Measurements from ENCODE around the gene IFITM1.

The IFITM1 gene

DNA sequence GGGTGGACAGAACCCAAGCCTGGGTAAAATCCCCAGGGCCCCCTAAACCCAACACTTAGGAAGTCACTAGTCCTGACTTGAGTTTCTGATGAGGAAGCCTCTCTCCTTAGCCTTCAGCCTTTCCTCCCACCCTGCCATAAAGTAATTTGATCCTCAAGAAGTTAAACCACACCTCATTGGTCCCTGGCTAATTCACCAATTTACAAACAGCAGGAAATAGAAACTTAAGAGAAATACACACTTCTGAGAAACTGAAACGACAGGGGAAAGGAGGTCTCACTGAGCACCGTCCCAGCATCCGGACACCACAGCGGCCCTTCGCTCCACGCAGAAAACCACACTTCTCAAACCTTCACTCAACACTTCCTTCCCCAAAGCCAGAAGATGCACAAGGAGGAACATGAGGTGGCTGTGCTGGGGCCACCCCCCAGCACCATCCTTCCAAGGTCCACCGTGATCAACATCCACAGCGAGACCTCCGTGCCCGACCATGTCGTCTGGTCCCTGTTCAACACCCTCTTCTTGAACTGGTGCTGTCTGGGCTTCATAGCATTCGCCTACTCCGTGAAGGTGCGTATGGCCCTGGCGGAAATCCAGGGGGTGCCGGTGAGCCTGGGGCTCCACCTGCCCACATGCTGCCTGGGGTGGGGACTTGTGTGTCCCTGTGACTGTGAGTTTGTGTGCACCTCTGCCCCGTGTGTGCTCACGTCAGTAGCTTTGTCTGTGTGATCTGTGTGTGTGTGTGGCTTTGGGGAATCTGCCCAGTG, at the start of gene IFITM1:
TSS of gene IFITM1 (plus strand) at position 254 of the 767 bp plus-strand sequence. CDS start at position 385, 131 bp downstream.
- peak; percentile 67 for DNase-seq

DNA sequence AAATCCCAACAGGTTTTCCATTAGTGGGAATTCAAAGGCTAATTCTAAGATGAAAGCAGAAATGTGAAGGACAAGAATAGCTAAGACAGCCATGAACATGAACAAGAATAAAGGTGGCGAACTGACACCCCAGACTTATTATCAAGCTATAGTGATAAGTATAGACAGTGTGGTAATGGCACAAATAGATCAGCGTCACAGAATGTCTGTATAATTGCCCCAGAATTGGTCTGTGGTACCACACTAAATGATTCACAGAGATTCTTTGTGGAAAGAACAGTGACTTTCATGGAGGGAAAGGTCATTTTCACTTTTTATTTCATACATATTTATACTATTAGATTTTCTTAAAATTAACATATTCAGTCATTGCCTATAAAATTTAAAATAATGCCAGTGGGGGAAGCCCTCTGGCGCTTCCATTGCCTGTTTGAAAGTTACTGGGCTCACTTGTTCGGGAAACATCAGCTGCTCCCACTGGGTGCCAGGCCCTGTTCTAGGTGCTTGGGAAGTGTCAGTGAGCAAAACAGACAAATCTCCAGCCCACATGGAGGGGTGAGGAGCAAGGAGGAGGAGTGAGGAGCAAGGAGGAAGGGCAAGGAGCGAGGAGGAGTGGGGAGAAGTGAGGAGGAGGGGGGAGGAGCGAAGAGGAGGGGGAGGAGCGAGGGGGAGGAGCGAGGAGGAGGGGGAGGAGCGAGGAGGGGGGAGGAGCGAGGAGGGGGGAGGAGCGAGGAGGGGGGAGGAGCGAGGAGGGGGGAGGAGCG, 47.0 kb upstream of the IFITM1 start:
- DNase-seq: no peak

DNA sequence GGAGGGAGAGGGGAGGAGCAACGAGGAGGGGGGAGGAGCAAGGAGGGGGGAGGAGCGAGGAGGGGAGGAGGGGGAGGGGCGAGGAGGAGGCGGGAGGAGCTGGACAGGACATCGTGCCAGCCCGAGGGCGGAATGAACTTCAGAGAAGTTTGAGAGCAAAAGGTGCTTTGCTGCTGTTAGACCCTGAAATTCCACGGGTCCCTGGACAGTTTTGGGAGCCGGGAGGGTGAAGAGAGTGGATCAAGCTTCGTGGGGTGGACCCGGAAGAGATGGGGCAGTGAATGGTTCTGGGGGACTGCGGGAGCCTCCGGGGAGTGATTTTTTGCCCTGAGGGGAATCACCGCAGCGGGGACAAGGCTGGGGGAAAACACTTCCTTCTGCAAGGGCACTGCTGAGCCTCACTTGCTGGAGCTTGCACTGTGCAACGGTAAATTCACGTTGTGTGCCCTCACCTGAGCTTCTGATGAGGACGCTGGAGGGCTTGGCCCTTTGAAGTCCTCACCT, 46.3 kb upstream of the IFITM1 start:
- DNase-seq: peak; percentile 81

DNA sequence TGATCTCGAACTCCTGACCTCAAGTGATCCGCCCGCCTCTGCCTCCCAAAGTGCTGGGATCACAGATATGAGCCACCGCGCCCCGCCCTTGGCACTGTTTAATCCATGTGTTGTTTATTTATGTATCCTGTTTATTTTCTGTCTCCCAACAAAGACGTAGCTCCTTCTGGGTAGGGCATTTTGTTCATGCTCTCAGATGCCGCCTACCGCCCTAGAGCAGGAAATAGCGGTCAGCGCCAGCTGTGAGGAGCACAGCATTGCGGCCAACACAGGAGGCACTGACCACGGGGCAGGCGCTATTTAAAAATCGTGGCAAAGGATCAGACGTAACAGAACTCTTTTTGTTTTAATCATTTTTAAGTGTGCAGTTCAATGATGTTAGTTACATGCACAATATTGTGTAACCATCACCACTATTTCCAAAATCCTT, 45.1 kb upstream of the IFITM1 start:
- peak; percentile 88 for DNase-seq

DNA sequence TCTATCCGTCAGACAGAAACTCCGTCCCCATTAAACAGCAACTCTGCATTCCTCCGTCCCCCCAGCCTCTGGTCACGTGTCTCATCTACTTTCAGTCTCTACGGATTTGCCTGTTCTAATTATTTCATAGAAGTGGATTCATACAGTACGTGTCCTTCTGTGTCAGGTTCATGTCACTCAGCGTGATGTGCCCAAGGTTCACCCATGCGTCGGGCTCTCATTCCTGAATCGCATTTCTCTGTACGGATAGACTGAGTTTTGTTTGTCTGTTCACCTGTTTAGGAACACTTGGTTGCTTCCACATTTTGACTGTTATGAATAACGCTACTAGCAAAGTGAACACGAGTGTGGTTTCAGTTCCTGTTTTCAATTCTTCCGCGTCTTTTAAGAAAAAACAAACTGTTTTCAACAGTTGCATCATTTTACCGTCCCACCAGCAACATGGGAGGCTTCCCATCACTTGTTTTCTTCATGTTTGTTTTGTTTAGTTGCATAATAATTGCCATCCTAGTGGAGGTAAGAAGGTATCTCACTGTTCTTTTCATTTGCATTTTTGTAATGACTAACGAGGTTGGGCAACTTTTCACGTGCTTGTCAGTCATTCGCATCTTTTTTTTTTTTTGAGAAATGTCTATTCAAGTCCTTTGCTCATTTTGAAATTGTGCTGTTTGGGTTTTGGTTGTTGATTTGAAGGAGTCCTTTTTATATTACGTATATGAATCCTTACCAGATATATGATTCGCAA, 44.5 kb upstream of the IFITM1 start:
- DNase-seq: peak; percentile 81

DNA sequence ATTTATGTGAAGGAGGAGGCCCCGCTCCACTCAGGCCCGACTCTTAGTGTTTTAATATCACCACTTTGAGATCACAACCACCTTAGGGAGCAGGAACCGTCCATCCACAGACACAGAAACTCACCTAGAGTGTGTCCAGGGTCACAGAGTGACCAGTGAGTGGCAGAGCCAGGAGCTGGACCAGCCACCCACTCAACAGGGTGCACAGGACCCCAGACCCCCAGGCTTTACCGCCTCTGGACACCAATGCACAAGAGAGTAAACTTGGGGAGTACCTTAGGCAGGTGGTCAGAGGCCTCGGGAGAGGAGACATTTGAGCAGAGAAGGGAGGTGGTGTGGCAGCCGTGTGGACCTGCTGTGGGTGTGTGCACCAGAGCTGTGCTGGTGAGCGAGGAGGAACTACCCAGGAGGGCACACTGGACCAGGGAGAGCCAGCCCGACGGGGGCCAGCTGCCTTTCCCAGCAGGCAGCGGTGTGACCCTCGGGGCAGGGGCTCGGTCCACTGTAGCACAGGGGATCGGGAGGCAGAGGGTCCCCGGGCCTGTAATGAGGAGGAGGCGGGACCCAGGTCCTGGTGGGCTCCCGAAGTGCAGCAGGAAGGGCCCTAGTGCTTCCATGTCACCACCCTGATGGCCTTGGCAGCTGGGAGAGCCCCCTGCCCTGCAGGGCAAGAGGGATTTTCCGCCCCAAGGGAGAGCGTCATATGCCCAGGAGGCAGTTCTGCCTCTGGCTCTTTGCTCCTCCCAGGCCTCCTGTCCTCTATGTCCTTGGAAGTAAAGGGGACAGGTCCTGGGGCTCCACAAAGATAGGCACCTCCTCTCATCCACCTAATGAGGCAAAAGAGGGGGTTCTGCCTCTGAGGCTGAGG, 43.2 kb upstream of the IFITM1 start:
- no peak for DNase-seq

DNA sequence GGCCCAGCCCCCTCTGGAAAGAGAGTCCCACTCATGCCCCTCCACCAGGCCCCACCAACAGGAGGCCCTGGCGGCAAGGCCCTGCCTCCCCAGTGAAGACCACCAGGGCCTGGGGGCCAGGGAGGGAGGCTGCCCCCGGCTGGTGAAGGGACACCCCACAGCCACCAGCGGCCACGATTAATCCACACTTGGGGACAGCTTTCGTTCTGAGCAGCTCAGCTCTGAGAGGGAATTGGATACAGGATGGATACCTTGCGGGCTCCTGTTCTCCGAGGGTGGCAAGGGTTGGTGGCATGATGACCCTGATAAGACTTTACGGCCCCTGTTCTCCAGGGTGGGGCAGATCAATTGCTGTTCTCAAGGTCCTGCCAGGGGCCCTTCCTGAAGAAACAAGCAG, 42.5 kb upstream of the IFITM1 start:
- DNase-seq: no peak

DNA sequence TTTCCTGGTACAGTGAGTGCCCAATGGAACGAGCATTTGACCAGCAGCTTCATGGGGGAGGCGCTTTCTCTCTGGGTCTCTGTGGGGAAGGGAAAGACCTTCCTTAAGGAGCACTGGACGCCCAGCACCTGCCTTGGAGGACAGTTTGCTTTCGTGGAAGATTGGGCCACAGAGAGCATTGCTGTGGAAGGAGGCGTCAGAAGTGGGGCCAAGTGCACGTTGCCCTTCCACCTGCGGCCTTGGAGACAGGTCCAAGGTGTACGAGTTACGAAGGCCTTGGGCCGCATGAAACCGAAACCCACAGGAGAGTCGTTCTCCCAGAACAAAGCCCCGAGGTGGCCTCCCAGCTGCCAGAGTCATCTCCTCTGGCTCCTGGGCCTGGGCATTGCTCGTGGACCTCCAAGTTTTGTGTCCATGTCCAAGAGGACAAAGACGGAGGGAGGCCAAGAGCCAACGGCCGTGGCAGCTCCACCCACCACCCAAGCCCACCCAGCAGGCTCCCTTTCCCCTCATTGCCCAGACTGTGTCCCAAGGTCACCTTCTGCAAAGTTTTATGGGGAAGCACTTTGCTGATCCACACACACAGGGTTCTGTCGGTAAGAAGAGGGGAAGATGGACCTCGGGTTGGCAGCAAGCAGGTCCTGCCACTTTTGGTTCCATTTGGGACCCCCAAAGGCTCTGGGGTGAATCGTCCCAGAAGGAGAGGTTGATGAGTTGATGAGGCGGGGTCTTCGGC, 41.5 kb upstream of the IFITM1 start:
- no peak for DNase-seq

DNA sequence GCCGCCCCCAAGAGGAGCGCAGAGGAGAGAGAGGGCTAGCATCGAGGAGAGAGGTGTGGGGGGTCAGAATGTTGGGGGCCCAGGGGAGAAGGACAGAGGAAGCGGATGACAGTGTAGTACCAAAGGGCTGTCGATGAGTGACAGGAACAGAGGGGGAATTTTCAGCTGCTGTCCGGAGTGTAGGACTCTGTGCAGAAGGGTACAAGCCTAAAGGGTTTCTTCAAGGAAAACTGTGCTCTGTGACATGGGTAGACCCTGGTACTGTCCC, 41.0 kb upstream of the IFITM1 start:
- DNase-seq: no peak

DNA sequence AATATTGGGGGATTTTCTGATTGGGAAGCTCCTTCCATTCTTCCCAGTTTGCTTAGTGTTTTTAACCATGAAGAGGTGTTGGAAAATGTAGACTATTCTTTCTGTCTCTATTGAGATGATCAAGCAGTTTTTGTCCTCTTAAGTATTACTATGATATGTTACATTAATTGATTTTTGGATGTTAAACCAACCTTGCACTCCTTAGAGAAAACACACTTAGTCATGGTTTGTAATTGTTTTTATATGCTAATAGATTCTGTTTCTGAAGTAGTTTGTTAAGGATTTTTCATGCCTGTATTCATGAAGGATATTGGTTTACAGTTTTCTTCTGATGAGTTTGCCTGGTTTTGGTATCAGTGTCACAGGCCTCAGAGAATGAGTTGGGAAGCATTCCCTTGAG, 37.6 kb upstream of the IFITM1 start:
- DNase-seq: no peak

DNA sequence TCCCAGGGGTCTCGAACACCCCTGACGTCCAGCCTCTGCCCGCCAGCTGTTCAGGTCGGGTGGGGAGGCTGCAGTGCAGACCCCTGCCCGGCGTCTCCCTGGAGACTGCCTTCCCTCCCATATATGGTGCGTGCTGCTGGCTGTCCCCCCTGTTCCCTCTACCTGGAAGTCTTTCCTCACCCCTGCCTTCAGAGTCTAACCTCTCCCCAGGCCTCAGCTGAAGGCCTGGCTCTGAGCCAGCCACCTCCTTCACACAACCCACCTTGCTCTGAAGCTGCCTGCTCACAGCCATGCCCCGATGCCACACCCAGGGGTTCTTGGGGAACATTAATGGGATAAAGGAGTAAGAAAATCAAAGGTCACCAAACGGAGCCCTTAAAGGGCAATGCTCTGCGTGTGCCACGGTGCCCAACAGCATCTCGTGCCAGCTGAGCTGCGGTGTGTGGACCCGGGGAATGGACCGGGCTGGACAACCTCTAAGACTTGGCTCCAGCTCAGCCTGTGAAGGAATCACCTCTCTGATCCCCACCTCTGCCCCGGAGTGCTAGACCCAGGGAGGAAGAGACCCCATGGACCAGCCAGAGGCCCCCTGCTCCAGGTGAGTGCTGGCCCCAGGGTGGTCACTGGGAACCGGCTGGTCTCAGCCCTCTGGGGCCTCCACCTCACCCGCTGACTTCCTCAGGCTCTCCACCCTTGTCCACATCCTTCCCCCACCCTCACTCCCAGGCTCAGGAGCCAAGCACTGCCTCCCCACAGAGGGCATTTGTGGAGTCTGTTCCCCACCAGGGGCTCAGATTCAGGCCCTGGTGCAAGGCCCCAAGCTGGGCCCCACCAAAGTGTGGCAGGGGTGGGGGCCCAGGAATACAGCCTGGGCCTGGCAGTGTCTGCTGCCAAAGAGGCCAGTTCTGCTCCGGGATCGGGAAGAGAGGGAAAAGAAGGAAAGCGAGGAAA, 35.6 kb upstream of the IFITM1 start, which contains the start of gene NLRP6:
TSS of gene NLRP6 (plus strand) at position 407 of the 951 bp plus-strand sequence. CDS start at position 570, 163 bp downstream.
- DNase-seq: no peak

DNA sequence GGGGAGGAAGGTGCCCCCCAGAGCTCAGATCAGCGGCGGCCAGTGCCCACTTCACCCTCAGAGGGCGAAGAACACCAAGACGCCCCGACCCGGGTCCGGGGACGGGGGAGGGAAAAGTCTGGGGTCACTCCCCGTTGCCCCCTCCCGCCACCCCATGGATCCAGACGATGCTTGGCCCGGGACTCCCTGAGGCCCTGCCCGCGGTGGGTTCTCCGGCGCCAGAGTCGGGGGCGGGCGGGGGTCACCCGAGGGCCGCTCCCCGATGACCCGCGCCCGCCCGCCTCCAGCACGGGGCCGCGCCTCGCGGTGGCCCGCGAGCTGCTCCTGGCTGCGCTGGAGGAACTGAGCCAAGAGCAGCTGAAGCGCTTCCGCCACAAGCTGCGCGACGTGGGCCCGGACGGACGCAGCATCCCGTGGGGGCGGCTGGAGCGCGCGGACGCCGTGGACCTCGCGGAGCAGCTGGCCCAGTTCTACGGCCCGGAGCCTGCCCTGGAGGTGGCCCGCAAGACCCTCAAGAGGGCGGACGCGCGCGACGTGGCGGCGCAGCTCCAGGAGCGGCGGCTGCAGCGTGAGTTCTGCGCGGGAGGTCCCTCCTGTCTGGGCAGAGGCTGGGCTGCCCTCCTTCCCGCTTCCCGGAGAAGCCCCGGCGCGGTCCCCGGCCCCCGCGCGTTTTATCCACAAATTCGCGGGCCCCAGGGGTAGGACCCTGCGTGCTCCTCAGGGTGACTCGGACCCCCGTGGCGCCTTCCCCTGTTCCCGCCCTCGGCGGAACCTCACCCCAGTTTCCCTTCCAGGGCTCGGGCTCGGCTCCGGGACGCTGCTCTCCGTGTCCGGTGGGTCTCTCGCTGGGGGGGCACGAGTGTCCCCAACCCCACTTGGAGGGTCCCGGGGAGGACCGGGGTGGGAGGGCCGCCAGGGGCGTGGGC, 34.5 kb upstream of the IFITM1 start:
- DNase-seq: no peak

DNA sequence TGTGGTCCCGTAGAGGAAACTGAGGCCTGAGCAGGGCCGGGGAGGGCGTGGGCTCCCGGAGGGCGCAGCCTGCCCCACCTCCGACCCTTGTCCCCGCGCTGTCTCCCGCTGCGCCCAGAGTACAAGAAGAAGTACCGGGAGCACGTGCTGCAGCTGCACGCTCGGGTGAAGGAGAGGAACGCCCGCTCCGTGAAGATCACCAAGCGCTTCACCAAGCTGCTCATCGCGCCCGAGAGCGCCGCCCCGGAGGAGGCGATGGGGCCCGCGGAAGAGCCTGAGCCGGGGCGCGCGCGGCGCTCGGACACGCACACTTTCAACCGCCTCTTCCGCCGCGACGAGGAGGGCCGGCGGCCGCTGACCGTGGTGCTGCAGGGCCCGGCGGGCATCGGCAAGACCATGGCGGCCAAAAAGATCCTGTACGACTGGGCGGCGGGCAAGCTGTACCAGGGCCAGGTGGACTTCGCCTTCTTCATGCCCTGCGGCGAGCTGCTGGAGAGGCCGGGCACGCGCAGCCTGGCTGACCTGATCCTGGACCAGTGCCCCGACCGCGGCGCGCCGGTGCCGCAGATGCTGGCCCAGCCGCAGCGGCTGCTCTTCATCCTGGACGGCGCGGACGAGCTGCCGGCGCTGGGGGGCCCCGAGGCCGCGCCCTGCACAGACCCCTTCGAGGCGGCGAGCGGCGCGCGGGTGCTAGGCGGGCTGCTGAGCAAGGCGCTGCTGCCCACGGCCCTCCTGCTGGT, 33.7 kb upstream of the IFITM1 start:
- peak; percentile 67 for DNase-seq

DNA sequence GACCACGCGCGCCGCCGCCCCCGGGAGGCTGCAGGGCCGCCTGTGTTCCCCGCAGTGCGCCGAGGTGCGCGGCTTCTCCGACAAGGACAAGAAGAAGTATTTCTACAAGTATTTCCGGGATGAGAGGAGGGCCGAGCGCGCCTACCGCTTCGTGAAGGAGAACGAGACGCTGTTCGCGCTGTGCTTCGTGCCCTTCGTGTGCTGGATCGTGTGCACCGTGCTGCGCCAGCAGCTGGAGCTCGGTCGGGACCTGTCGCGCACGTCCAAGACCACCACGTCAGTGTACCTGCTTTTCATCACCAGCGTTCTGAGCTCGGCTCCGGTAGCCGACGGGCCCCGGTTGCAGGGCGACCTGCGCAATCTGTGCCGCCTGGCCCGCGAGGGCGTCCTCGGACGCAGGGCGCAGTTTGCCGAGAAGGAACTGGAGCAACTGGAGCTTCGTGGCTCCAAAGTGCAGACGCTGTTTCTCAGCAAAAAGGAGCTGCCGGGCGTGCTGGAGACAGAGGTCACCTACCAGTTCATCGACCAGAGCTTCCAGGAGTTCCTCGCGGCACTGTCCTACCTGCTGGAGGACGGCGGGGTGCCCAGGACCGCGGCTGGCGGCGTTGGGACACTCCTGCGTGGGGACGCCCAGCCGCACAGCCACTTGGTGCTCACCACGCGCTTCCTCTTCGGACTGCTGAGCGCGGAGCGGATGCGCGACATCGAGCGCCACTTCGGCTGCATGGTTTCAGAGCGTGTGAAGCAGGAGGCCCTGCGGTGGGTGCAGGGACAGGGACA, 32.9 kb upstream of the IFITM1 start:
- no peak for DNase-seq

DNA sequence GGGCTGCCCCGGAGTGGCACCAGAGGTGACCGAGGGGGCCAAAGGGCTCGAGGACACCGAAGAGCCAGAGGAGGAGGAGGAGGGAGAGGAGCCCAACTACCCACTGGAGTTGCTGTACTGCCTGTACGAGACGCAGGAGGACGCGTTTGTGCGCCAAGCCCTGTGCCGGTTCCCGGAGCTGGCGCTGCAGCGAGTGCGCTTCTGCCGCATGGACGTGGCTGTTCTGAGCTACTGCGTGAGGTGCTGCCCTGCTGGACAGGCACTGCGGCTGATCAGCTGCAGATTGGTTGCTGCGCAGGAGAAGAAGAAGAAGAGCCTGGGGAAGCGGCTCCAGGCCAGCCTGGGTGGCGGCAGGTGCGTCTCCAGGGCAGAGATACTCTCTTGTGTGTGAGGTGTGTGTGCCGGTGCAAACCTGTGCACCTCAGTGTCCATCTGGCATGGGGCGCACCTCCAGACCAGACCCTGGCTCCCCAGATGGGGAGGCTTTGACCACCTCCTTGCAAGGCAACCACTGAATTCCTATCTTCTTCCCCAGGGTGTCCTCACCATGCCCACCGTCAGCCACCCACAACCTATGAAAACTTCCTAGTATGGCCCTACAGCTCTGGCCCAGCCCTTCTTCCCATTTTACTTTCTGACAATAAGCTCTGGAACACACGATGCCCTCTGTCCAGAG, 32.2 kb upstream of the IFITM1 start:
- no peak for DNase-seq

DNA sequence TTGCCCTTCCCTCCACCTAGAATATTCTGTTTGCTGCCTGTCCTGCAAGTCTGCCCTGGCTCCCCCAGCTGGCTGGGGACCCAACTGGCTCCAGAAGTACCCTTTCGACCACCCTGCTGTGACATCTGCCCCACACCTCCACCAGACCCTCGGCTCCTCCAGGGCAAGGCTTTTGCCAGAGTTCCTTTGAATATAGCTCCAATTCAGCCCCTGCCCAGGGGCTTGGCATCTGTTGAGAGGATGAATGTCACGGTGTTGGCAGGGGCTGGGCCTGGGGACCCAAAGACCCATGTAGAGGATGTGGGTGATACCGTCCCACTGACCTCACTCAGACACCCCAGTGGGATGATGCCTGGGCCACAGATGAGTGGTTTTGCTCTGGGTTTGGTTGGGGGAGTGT, 31.7 kb upstream of the IFITM1 start:
- DNase-seq: no peak
